Right atrium auricular region (tissue), 2 donors: ENCODE data around the gene CD79A. TPM values are rescaled to one million over a fixed set of nuclear protein-coding genes. Genes with fewer than 3 reads are reported as not detected.

ENCODE experiments used
- DNase-seq: peaks from one replicate; pipeline ENCODE4 v3.0.0-alpha.2; 2019; ENCODE audit warnings: low spot score
- H3K27ac ChIP-seq, 2 donors: fragments of 200-600 bp; sonication (generic); 1 replicate in 1 of 2; 2 replicates in 1 of 2; pipeline ENCODE4 v1.5.1; 2016 to 2019
- H3K27me3 ChIP-seq, 2 donors: fragments of 200-600 bp; sonication (generic); one replicate each; pipeline versions ENCODE4 v1.5.1 to v1.6.0; 2017 to 2019
- H3K36me3 ChIP-seq: fragments of 200-600 bp; sonication (generic); one replicate; pipeline ENCODE4 v1.5.1; 2016
- H3K4me1 ChIP-seq, 2 donors: fragments of 200-600 bp; sonication (generic); one replicate each; pipeline versions ENCODE4 v1.5.1 to v1.6.0; 2017 to 2019
- H3K4me3 ChIP-seq, 2 donors: fragments of 200-600 bp; sonication (generic); 1 replicate in 1 of 2; 2 replicates in 1 of 2; pipeline ENCODE4 v1.5.1; 2017 to 2019; ENCODE audit warnings: mild to moderate bottlenecking in 1 of 2, moderate library complexity in 1 of 2
- H3K9me3 ChIP-seq, 2 donors: fragments of 200-600 bp; sonication (generic); one replicate each; pipeline ENCODE4 v1.5.1; 2019
- CTCF ChIP-seq, 2 donors: fragments of 200-600 bp; sonication (generic); IDR thresholded peaks; one replicate each; pipeline ENCODE4 v1.5.1; 2019; ENCODE audit warnings: antibody characterized with exemption in 2 of 2
- total RNA-seq, 2 donors: library from RNA; depleted of rRNA; stranded (reverse); fragments of >200 nt; gene quantifications; one replicate each; pipeline ENCODE4 v1.1.0, GENCODE V29; 2016

Gene CD79A
- 1 to 10 TPM in 1 of 2 donors, not detected in 1; 1.1 TPM for total RNA-seq

- no peak within 1 kb of the TSS for H3K27ac ChIP-seq
- H3K4me3 ChIP-seq = no peak within 1 kb of the TSS
- no peak for TF ChIP-seq CTCF (IDR thresholded peaks at IDR 0.05)
- H3K27me3 ChIP-seq = no peaks in the 10 kb centered on the region
- no peaks in the 10 kb centered on the region for H3K9me3 ChIP-seq
- no peaks in the 10 kb centered on the region for H3K4me1 ChIP-seq
- DNase-seq = no peak
- H3K36me3 ChIP-seq = peaks cover 4% of the 10 kb centered on the region
Observed at GRCh38 chr19:41876847-41877832, at the start of gene CD79A. CD79A (plus strand) TSS chr19:41877279; CDS start chr19:41877305, 26 bp downstream.

- Histone ChIP-seq H3K4me1 (no peaks in the 10 kb centered on the region), H3K27me3 (no peaks in the 10 kb centered on the region), H3K4me3 (no peak overlapping the region), H3K27ac (no peak overlapping the region), H3K36me3 (no peaks in the 10 kb centered on the region), H3K9me3 (no peaks in the 10 kb centered on the region)
- no peak for TF ChIP-seq CTCF (IDR thresholded peaks at IDR 0.05)
- no peak for DNase-seq
Observed at GRCh38 chr19:41837981-41838708, 38.9 kb upstream of the CD79A start.

- no peaks in the 10 kb centered on the region for H3K4me1 ChIP-seq
- H3K27me3 ChIP-seq = no peaks in the 10 kb centered on the region
- DNase-seq = no peak
- H3K9me3 ChIP-seq = no peaks in the 10 kb centered on the region
- no peak overlapping the region for H3K4me3 ChIP-seq
- no peak for TF ChIP-seq CTCF (IDR thresholded peaks at IDR 0.05)
- H3K36me3 ChIP-seq = no peaks in the 10 kb centered on the region
- H3K27ac ChIP-seq = no peak overlapping the region
Observed at GRCh38 chr19:41839211-41839610, 37.9 kb upstream of the CD79A start.

- Histone ChIP-seq H3K9me3 (no peaks in the 10 kb centered on the region), H3K36me3 (no peaks in the 10 kb centered on the region), H3K27me3 (no peaks in the 10 kb centered on the region), H3K4me1 (no peaks in the 10 kb centered on the region), H3K27ac (no peak overlapping the region), H3K4me3 (no peak overlapping the region)
- TF ChIP-seq CTCF (IDR thresholded peaks at IDR 0.05) = no peak
- no peak for DNase-seq
Observed at GRCh38 chr19:41843371-41843770, 33.7 kb upstream of the CD79A start.

- Histone ChIP-seq H3K9me3 (no peaks in the 10 kb centered on the region), H3K4me3 (no peak within 1 kb of the TSS), H3K27me3 (no peaks in the 10 kb centered on the region), H3K4me1 (no peaks in the 10 kb centered on the region), H3K27ac (no peak within 1 kb of the TSS), H3K36me3 (no peaks in the 10 kb centered on the region)
- TF ChIP-seq CTCF (IDR thresholded peaks at IDR 0.05) = no peak
- no peak for DNase-seq
Observed at GRCh38 chr19:41844601-41845000, 32.5 kb upstream of the CD79A start, which contains the start of gene LYPD4. LYPD4 (minus strand) TSS chr19:41844683; CDS start chr19:41839285, 5,398 bp downstream.
